Renal pelvis (tissue), 4 donors: ENCODE measurements around the gene SRP14. TPM values are rescaled to one million over a fixed set of nuclear protein-coding genes. Genes with fewer than 3 reads are reported as not detected.

Source experiments
- DNase-seq: peaks from one replicate; pipeline ENCODE4 v3.0.0-alpha.2; 2013
- polyA plus RNA-seq, 3 donors: library from polyadenylated mRNA; unstranded; fragments of 120-200 nt; gene quantifications; one replicate each; pipeline ENCODE4 v1.2.1, GENCODE V29; 2013; ENCODE audit not compliant: insufficient read length in 3 of 3

SRP14 gene
- polyA plus RNA-seq, 3 donors: 484 to 650 (median 540) TPM

DNA sequence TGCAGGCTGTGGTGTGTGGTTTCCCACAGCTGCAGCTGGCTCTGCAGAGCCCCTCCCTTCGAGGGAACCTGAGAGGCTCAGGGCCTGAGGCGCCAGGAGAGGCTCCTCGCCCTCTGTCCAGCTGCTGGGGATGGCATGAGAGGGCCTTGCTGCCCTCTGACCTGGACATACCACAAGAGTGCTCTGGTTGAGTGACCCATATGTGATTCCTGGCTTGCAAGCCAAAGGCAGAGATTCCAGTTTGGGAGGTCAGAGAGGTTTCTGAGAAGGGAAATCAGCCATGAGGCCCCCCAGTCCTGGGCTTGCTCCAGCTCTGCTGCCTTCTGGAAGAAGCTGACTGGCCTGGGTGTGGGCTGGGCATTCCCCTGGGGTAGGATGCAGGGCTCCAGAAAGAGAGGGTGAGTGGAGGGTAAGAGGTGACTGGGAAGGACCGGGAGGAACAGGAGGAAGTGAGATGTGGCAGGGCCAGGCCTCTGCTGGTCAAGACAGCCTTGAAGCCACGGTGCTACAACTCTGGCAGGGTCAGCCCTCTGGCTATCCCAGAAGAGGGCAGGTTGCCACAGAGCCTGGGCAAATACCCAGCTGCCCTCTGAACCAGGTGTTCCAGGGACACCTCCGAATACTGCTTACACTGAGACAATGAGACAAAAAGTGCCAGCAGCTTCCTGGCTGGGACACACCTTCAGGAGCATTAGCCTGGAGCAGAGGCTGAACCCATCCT lies 16.0 kb upstream of the SRP14 start:
- no peak for DNase-seq

DNA sequence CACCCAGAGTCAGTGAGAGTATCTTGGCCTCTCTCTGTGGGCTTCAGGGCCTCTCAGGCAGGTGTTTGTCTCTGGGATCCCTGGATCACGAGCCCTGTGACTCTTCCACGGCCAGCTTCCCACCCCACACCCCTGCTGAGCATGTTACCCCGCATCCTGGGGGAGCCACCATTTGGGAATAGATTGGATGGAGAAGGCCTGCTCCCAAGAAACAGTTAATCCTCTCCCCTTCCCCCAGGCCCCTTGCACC lies 15.5 kb upstream of the SRP14 start:
- DNase-seq: no peak

DNA sequence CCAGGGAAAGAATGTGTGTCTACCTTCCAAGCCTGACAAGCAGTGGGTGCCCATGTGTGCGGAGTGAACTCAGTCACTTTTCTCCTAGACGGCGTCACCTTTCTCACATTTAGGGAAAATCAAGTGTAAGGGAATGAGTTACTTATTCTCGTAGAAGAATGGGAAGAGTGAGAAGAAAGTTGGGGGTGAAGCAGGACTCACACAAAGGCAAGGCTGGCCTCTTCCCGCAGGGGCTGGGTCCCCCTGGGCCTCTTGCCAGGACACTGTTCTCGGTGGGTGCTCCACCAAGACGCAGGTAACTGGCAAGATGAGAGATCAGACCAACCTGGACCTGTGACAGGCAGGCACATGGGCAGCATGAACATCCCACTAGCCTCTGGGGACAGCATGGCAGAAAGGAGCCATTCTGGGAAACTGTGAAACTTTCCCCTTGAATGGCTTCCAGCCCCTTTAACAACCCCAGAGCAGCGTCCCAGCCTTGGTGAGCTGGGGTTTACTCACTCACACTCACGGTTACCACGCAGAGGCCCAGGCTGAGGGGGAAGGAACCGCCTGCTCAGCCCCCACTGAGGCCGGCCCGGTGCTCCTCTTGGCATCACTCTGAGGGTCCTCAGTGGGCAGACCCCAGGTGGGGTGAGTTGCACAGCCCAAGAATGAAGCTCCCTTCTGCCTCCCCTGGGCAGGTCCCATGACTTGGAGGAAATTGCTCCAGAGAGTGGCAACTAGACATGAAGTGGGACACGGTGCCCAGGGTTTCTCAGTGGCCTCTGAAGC lies 15.0 kb upstream of the SRP14 start:
- DNase-seq: no peak

DNA sequence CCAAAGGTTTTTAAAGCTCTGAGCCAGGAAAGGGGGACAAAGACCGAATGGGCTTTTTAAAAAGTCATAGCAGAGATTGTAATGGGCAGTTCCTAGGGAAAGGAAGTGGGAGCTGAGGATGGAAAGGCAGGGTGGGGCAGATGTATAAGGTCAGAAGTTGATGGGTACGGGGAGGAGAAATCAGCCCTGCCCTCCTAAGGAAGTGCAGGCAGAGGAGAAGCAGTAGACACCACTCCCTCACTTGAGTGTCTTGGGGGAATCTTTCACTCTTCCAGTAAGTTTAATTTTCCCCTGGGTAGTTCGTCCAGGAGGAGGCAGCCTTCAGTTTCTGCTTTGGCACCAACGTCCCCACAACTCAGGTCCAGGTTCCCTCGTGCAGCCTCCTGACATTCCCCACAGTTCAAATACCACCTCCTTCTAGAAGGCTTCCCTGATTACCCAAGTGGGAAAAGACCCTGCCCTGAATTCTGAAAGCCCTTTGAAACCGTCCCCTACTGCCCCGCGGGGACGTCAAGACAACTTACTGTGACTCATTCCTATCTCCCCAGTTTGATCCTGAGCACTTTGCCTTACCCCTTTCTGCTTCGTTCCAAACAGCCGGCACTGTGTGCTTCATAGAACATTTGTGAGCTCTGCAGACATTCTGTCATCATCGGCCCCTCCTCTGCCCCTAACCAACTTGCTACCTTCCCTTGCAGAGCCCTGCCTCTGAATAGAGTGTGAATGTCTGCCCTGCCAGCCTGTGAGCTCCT lies 14.3 kb upstream of the SRP14 start:
- no peak for DNase-seq

DNA sequence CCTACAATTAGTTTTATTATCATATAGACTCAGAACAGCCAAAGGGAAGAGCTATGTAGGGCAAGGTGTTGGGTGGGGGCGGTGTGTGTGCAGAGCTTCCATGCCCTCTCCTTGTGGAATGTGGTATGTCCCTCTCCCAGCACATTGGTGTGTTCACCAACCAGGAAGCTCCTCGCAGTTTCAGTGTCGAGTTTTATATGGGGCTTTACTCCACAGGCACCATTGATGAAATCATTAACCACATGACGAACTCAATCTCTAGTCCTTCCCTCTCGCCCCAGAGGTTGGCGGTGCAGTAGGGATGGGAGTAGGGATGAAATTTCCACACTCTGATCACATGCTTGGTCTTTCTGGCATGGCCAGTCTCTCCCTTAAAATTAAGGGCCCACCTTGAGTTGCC lies 13.6 kb upstream of the SRP14 start:
- DNase-seq: no peak

DNA sequence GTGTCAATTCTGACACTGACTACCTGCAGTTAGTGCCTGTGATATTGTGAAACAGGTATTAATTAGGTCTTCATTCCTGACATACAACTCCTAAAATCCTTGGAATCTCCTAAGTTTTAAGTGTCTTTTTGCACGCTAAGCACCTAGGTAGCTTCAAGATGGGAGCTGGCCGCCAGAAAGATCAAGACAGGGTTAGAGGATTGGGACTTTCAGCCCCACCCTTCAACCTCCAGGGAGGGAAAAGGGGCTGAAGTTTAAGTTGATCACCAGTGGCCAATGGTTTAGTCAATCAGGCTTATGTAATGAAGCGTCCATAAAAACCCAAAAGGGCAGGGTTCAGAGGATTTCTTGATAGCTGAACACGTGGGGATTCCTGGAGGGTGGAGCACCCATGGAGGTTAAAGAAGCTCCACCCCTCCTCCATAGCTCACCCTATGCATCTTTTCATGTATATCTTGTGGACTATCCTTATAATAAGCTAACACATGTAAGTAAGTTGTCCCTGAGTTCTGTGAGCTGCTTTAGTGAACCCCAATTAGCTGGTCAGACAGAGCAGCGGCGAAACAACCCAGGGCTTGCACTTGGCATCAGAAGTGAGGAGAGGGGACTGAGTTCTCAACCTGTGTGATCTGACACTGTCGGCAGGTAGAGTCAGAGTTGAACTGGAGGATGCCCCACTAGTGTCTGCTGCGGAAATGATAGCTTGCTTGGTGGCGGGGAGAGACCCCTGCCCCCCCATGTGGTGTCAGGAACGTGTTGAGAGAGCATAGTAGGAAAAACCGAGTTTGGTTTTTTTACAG lies 12.8 kb upstream of the SRP14 start:
- no peak for DNase-seq

DNA sequence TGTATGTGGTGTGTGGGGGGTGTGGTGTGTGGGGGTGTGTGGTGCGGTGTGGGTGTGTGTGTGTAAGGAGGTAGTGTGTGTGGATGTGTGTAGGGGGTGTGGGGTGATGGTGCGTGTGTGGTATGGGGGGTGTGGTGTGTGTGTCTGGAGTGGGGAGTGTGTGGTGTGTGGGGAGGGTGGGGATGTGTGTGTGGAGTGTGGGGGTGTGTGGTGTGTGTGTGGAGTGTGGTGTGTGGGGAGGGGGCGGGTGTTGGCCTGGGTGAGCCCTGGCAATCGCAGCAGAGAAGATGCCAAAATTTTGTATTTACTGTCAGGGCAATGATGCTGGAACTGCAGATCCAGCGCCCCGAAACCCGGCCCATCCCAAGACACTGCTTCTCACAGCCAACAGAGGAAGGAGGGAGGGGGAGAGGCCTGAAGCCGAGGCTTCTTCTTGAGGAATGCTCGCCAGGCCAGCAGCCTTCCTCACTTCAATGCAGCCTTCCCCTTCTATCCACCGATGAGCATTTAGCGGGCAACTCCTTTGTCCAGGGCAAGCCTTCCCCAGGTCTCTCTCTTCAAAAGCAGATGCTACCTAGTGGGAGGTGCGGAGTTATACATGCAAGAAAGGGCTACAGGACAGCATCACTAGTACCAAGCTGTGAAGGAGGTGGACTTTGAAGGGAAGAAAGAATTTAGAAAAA lies 11.9 kb upstream of the SRP14 start:
- DNase-seq: no peak

DNA sequence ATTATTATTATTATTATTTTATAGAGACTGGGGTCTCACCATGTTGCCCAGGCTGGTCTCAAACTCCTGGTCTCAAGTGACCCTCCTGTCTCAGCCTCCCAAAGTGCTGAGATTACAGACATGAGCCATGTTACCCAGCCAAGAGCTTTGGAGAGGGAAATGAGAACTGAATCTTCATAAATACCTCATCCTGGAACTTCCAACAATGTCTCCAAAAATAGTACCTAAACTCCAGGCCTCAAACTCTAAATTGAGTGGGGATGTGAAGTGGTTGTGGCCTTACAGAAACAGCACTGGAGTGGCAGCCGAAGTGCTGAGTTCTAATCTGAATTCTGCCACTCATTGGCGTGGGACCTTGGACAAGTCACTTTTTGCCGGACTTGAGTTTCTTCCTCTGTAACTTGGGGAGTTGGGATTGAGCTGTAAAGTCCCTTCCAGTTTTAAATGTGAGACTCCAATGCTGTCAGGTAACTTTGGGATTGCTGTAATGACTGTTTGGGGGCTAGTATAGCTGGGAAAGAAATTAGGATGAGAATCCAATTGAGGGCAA lies 10.0 kb upstream of the SRP14 start:
- no peak for DNase-seq

DNA sequence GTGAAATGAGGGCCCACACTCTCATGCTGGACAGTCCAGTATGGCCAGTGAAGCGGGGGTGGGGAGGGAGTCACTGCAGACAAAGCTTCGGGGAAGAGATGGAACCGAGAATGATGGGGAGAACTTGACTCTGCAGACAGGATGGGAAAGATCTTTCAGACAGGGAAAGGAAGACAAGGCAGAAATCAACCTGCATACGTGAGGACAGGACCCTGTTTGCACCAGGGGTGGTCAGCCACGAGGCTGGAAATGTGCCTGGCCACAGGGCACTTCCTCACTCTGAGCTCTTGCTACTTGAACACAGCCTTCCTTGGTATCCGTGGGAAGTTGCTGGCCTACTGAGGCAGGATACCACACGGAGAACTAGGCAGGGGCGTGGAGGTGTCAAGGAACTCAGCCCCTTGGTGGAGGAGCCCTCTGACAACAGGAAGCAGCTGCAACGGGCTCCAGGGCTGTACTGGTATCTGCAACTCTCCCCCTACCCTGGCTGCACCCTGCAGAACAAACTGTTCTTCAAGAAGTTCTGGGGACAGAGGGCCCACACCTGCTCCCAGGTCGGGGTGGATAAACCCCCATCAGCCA lies 9.3 kb upstream of the SRP14 start:
- no peak for DNase-seq

DNA sequence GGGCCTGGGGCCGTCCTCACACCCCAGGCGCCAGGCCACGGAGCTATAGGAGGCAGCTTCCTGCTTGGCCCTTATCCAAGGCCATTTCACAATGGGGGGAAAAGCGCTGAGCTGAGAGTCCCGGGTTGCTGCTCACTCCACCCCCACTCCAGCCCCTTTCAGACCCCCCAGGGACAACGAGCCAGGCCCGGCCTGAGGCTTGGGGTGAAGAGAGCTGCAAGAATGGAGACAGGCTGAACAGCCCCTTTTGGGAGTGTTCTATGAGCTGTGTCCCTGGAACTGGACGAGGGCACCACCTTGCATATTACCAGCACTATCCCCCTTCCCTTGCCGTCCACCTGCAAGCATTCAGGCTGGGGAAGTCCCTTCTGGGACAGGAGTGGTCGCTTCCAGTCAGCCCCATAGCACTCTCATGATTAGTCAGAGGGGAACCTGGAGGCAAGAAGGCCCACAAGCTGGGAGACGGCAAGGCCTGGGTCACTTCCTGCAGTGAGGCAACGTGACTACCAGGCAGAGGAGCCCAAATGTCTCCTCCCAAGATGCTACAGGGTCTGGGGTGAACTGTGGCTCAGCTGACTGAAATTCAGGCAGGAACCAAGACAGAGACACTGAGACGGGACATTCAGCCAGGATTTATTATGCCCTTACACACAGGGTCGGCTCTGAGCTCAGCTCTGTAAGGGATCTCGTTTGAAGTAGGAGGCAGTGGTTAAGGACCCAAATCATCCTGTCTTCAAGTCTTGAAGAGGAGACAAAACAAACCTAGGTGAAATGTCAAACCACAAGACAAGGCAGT lies 8.6 kb upstream of the SRP14 start:
- DNase-seq: peak; percentile 75

DNA sequence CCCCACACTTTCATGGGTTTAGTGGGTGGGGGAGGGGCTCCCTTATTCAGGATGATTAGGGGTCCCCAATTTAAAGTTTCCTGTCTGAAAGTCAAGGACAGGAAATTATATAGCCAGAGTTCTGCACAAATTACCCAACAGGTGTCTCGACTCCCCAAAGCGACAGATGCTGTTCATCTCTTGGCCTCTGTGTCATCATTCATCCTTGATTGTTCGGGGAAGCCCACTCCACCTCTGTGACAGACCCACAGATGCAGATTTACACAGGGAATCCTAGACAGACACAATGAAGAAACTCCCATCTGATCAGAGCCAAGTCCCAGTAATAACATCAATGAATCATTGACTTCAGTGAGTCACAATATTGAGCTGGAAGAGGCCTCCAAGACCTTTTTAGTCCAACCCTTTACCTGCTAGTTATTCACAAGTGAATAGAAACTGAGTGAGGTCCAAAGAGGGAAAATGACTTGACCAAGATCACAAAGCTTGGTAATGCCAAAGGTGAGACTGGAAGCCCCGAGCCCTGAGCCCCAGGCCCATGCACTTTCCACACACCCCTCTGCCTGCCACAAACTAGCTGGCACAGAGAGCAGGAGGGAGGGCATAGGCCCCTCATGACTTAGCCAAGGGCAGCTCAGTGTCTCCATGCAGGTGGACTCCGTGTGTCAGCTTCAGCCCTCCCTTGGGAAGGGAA lies 7.9 kb upstream of the SRP14 start:
- DNase-seq: no peak

DNA sequence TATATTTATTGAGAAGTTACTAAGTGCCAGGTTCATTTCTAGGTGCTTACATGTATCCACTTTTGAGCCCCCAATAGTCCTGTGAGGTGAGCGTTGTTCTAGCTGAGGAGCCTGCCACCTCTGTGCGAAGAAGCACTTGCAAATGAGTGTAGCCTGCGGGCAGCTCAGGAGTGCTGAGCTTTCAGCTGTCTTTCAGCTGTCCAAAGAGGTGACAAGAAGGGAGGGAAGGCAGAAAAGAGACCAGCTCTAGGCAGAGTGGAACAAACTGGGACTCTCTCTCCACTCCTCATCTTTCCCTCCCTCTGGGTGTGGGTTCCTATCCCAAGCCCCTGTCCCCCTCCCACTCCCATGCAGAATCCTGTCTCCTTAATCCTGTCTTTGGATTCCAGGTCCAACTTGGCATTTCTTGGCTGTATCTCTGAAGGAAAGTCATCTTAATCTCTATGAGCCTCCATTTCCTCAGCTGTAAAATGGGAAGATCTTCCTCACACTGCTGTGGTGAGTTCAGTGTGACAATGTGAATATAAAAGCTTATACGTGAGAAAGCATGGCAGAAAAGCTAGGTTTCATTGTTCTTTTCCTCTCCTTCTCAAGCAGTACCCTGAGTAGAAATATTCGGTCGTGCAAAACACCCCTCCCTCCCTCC lies 6.7 kb upstream of the SRP14 start:
- DNase-seq: no peak

DNA sequence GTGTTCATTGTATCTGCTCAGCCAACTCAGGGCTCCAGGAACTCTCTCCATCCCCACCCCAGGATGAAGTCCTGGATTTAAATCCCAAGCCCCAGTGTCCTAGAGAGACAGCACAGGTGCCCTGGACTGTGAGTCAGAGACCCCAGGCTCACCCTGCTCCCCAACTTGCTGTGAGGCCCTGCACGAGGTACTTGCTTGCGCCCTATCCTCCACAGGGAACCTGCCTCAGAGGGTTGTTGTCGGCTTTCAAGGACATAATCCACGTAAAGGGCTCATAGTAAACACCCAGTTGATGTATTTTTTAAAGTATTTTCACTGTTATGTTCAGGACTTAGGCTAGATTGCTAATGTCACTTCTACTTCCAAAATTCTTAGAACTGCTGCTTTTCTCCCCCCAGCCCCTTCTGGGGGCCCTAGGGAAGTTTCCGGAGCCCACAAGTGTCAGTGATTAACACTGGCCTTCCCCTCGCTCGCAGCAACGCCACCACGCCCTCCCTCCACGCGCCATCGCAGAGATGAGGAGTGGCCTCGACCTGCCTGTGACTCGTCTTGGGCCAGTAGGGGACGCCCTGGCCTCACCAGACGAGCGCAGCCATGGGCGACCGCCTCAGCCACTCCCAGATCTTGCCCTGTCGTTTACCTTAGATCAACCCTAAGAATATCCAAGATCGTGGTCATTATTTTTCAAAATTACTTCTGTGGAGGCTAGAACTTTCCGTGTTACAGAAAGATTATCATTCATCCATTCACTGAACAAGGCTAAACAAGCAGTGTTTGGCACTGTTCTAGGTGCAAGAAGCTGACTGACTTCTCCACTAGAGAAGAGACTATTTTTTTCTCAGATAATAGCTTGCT lies 6.0 kb upstream of the SRP14 start:
- DNase-seq: peak; percentile 75

DNA sequence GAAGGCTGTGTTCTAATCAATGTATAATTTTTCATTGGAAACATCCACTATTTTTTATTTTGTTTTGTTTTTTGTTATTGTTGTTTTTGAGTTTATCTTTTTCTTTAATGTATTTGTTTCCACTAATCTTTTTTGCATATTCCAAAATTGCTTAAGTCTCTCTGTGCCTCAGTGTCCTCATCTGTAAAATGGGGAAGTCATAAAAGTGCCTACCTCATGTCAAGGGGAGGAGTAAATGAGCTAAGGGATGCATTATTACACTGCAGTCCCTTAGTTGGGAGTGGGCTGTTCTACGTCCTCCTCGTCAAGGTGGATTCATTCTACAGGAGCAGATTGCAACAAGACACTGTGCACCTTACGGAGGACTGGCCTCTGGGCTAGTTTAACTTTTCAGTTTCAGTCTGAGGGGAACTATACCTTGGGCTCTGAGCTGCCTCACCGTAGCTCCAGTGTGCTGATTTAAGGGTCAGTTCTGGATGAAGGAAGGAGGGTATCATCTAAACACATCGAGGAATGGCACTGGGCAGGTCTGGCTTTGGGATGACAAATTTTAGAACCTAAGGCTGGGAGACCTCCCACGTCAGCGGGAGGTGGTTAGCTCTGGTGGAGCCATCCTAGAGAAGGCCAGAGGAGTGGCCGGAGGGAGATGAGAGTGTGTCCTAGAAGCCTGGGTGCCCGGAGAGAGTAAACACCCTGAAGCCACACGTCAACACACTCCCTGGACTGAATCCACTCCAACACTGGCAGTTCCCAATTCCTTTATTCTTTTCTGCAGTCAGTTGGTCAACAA lies 5.1 kb upstream of the SRP14 start:
- no peak for DNase-seq

DNA sequence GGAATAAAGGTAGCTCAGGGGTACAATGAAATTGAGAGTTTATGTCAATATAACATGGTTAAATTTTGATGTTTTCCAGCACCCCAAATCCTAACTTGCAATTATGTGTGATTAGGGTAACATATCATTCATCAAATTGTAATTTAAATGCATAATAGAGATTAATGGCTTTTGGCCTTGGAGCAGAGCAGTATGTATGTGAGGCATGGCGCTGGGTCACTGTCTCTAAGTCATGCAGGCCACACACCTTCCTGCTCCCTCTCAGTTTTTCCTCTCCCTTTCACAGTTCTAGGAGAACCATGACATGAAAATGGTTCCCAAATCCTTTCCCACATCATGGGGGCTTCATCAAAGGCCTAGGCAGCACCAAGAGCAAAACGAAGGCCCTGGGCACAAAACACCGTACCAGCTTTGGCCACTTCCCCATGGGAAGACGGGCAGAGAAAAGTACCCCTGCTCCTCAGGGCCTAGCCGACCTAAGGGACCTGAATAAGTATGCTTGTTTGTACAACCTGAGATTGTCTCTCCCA lies 3.9 kb upstream of the SRP14 start:
- no peak for DNase-seq

DNA sequence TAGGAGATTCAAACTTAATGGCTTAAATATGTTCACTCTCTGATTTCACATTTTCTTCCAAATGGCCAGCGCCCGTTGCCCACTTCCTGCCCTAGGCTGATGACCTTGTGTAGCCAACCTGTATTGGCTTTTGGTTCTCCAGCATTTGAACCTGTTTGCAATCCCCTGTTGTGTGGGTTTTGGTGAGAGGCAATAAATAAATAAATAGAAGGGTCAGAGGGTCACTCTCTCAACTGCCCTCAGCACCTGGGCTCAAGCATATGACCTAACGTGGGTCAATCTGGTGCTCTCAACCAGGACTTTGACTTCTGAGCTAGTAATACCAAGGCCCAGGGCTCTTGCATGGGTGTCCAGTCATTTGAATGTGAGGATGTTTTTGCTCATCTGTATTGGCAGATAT lies 1.8 kb upstream of the SRP14 start:
- DNase-seq: no peak

DNA sequence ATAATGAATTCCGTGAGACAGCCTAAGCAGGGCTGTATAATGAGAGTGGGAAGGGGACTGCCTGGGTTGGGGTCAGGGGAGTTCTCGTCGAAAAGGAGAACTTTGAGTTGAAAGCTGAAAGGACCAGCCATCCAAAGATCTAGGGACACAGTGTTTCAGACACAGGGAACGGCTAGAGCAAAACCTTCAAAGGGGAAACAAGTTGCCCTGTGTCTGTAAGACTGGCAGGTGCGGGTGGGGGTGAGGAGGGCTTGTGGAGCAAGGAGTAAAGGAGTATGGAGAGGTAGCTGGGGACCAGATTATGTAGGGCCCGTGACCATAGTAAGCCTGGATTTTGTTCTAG lies 1.3 kb upstream of the SRP14 start:
- DNase-seq: no peak
